ENCODE results near the gene MDGA2.
"Not testable (repeated sequence)": the region's sequence is repeated elsewhere in the genome, so short reads cannot be mapped to it uniquely, and the experiment has no call there.

MDGA2 gene

DNA sequence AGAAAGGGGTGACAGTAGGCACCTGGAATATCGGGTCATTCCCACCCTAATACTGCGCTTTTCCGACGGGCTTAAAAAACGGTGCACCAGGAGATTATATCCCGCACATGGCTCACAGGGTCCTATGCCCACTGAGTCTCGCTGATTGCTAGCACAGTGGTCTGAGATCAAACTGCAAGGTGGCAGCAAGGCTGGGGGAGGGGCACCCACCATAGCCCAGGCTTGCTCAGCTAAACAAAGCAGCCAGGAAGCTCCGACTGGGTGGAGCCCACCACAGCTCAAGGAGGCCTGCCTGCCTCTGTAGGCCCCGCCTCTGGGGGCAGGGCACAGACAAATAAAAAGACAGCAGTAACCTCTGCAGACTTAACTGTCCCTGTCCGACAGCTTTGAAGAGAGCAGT lies 503.5 kb downstream of the MDGA2 start:
- H3K27me3 ChIP-seq (ENCODE audit: control insufficient read depth in 1 of 2, insufficient read depth in 2 of 2, low read length in 2 of 2); H3K9ac ChIP-seq (ENCODE audit: low read length in 2 of 2); H3K4me1 ChIP-seq (ENCODE audit: control insufficient read depth, insufficient read depth, low read length); H3K4me3 ChIP-seq (ENCODE audit: low read length in 2 of 2); H3K27ac ChIP-seq (ENCODE audit: low read length); H3K9me3 ChIP-seq (ENCODE audit: control insufficient read depth in 2 of 2, low read length in 2 of 2); H3K36me3 ChIP-seq (ENCODE audit: control insufficient read depth in 2 of 2, insufficient read depth in 2 of 2, low read length in 2 of 2): not testable (repeated sequence)

DNA sequence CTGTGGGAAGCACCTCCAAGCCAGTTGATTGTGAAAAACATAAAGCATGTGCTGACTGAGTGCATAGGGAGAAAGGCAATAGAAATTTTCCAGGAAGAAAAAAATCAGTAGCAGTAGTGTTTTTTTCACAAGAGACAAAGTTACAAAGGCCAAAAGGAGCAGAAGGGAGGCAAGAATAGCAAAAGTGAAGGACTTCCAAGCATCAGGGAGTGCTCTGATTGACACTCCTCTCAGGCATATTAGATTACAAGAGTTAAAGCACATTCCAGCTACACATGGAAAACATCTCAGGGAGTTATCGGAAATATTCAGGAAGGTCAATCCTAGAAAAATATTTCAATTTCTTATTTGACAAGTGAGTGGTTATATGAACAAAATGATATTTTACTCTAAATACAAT lies 508.0 kb downstream of the MDGA2 start:
- no peaks in the 10 kb centered on the region for H3K4me1 ChIP-seq (ENCODE audit: control insufficient read depth, insufficient read depth, low read length)
- H3K27me3 ChIP-seq (ENCODE audit: control insufficient read depth in 1 of 2, insufficient read depth in 2 of 2, low read length in 2 of 2), result no peaks in the 10 kb centered on the region
- no peak overlapping the region for H3K9ac ChIP-seq (ENCODE audit: low read length in 2 of 2)
- H3K4me3 ChIP-seq (ENCODE audit: low read length in 2 of 2), result no peak overlapping the region
- H3K27ac ChIP-seq (ENCODE audit: low read length), result no peak overlapping the region
- no peaks in the 10 kb centered on the region for H3K9me3 ChIP-seq (ENCODE audit: control insufficient read depth in 2 of 2, low read length in 2 of 2)
- H3K36me3 ChIP-seq (ENCODE audit: control insufficient read depth in 2 of 2, insufficient read depth in 2 of 2, low read length in 2 of 2), result no peaks in the 10 kb centered on the region

DNA sequence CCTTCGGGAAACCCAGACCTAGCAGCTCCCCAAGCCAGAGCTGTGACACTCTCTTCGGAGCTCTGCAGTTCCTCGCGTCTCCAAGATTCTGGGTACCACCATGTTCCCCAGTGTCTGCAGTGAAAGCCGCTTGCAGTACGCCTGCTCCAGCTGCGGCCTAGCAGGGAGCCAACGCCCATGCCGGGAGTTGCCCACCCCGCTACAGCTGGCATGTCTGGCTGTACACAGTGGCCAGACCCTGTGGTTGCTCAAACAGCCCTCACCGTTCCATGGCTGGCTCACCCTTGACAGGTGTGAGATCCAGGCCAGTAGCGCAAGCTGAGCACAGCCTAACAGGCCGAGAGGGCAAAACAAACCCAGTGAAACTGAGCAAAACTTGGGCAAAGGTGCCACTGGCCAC lies 520.0 kb downstream of the MDGA2 start:
- H3K4me3 ChIP-seq (ENCODE audit: low read length in 2 of 2), result no peak overlapping the region
- H3K27me3 ChIP-seq (ENCODE audit: control insufficient read depth in 1 of 2, insufficient read depth in 2 of 2, low read length in 2 of 2), result no peaks in the 10 kb centered on the region
- no peak overlapping the region for H3K9ac ChIP-seq (ENCODE audit: low read length in 2 of 2)
- H3K9me3 ChIP-seq (ENCODE audit: control insufficient read depth in 2 of 2, low read length in 2 of 2), result no peaks in the 10 kb centered on the region
- H3K4me1 ChIP-seq (ENCODE audit: control insufficient read depth, insufficient read depth, low read length), result no peaks in the 10 kb centered on the region
- no peak overlapping the region for H3K27ac ChIP-seq (ENCODE audit: low read length)
- H3K36me3 ChIP-seq (ENCODE audit: control insufficient read depth in 2 of 2, insufficient read depth in 2 of 2, low read length in 2 of 2), result no peaks in the 10 kb centered on the region

GRCh38 chr14:47154276-47154797 lies 521.1 kb downstream of the MDGA2 start:
- Histone ChIP-seq H3K4me3 (ENCODE audit: low read length in 2 of 2) (no peak overlapping the region), H3K4me1 (ENCODE audit: control insufficient read depth, insufficient read depth, low read length) (no peaks in the 10 kb centered on the region), H3K27ac (ENCODE audit: low read length) (no peak overlapping the region), H3K27me3 (ENCODE audit: control insufficient read depth in 1 of 2, insufficient read depth in 2 of 2, low read length in 2 of 2) (no peaks in the 10 kb centered on the region), H3K9me3 (ENCODE audit: control insufficient read depth in 2 of 2, low read length in 2 of 2) (no peaks in the 10 kb centered on the region), H3K36me3 (ENCODE audit: control insufficient read depth in 2 of 2, insufficient read depth in 2 of 2, low read length in 2 of 2) (no peaks in the 10 kb centered on the region), H3K9ac (ENCODE audit: low read length in 2 of 2) (no peak overlapping the region)

GRCh38 chr14:47153746-47154145 lies 521.7 kb downstream of the MDGA2 start:
- H3K9me3 ChIP-seq (ENCODE audit: control insufficient read depth in 2 of 2, low read length in 2 of 2), result no peaks in the 10 kb centered on the region
- no peaks in the 10 kb centered on the region for H3K27me3 ChIP-seq (ENCODE audit: control insufficient read depth in 1 of 2, insufficient read depth in 2 of 2, low read length in 2 of 2)
- H3K4me1 ChIP-seq (ENCODE audit: control insufficient read depth, insufficient read depth, low read length), result no peaks in the 10 kb centered on the region
- no peak overlapping the region for H3K27ac ChIP-seq (ENCODE audit: low read length)
- no peak overlapping the region for H3K4me3 ChIP-seq (ENCODE audit: low read length in 2 of 2)
- H3K36me3 ChIP-seq (ENCODE audit: control insufficient read depth in 2 of 2, insufficient read depth in 2 of 2, low read length in 2 of 2), result no peaks in the 10 kb centered on the region
- H3K9ac ChIP-seq (ENCODE audit: low read length in 2 of 2), result no peak overlapping the region

DNA sequence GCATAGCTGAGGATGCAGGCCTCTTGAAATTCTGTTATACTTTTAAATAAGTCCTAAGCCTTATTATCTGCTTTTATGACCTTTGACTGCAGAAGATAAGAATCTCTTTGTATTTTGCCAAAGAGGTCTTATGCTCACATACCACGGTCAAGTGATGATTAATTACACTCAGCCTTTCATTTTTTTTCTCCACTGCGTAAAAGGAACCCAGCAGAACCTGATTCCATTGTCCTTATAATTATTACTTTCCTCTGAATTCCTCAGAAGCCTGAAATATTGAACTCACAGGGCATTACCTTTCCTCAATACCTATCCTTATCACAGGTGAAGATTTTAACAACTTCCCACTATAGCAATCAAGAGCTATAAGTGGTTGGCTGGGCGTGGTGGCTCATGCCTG lies 525.1 kb downstream of the MDGA2 start:
- Histone ChIP-seq H3K9me3 (ENCODE audit: control insufficient read depth in 2 of 2, low read length in 2 of 2) (no peaks in the 10 kb centered on the region), H3K9ac (ENCODE audit: low read length in 2 of 2) (no peak overlapping the region), H3K27ac (ENCODE audit: low read length) (no peak overlapping the region), H3K36me3 (ENCODE audit: control insufficient read depth in 2 of 2, insufficient read depth in 2 of 2, low read length in 2 of 2) (no peaks in the 10 kb centered on the region), H3K4me3 (ENCODE audit: low read length in 2 of 2) (no peak overlapping the region), H3K4me1 (ENCODE audit: control insufficient read depth, insufficient read depth, low read length) (no peaks in the 10 kb centered on the region), H3K27me3 (ENCODE audit: control insufficient read depth in 1 of 2, insufficient read depth in 2 of 2, low read length in 2 of 2) (no peaks in the 10 kb centered on the region)

DNA sequence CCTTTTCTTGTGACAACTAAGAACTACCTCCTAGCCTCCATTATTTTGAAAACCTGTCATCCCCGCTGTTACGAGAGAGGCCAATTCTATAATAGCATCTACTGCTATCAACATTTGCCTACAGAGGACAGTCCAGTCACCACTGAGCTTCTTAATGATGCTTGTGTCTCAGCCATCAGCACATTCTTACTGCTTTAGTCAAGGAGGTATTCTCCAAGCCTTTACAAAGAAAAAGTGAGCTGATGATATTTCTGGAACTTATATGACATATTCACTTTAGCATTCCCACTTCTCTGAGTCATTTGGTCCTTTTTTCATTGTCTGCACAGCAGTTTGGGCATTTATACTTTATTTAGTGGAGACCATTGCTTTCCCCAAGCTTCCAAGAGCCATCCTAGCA lies 526.1 kb downstream of the MDGA2 start:
- H3K4me3 ChIP-seq (ENCODE audit: low read length in 2 of 2), result no peak overlapping the region
- H3K27me3 ChIP-seq (ENCODE audit: control insufficient read depth in 1 of 2, insufficient read depth in 2 of 2, low read length in 2 of 2), result no peaks in the 10 kb centered on the region
- H3K9ac ChIP-seq (ENCODE audit: low read length in 2 of 2), result no peak overlapping the region
- H3K9me3 ChIP-seq (ENCODE audit: control insufficient read depth in 2 of 2, low read length in 2 of 2), result no peaks in the 10 kb centered on the region
- H3K4me1 ChIP-seq (ENCODE audit: control insufficient read depth, insufficient read depth, low read length), result no peaks in the 10 kb centered on the region
- no peaks in the 10 kb centered on the region for H3K36me3 ChIP-seq (ENCODE audit: control insufficient read depth in 2 of 2, insufficient read depth in 2 of 2, low read length in 2 of 2)
- no peak overlapping the region for H3K27ac ChIP-seq (ENCODE audit: low read length)

DNA sequence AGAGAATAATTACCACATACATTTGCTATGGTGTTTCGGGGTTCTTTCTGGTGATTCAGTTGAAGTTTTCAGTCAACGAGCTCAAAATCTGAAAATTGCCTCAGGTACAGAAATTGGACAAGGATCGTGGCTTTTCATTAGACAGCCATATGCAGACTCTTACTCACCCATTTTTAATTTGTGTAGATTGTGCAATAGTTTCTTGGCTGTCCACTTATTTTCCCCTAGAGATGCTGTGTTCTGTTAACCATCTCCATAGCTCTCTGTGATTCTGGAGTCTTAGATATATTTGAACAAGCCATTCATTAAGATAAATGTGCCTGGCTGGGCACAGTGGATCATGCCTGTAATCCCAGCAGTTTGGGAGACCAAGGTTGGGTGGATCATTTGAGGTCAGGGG lies 526.7 kb downstream of the MDGA2 start:
- Histone ChIP-seq H3K9ac (ENCODE audit: low read length in 2 of 2) (no peak overlapping the region), H3K27ac (ENCODE audit: low read length) (no peak overlapping the region), H3K4me3 (ENCODE audit: low read length in 2 of 2) (no peak overlapping the region), H3K4me1 (ENCODE audit: control insufficient read depth, insufficient read depth, low read length) (no peaks in the 10 kb centered on the region), H3K27me3 (ENCODE audit: control insufficient read depth in 1 of 2, insufficient read depth in 2 of 2, low read length in 2 of 2) (no peaks in the 10 kb centered on the region), H3K36me3 (ENCODE audit: control insufficient read depth in 2 of 2, insufficient read depth in 2 of 2, low read length in 2 of 2) (no peaks in the 10 kb centered on the region), H3K9me3 (ENCODE audit: control insufficient read depth in 2 of 2, low read length in 2 of 2) (no peaks in the 10 kb centered on the region)

- Histone ChIP-seq H3K9me3 (ENCODE audit: control insufficient read depth in 2 of 2, low read length in 2 of 2) (no peaks in the 10 kb centered on the region), H3K9ac (ENCODE audit: low read length in 2 of 2) (no peak overlapping the region), H3K27me3 (ENCODE audit: control insufficient read depth in 1 of 2, insufficient read depth in 2 of 2, low read length in 2 of 2) (no peaks in the 10 kb centered on the region), H3K4me1 (ENCODE audit: control insufficient read depth, insufficient read depth, low read length) (no peaks in the 10 kb centered on the region), H3K27ac (ENCODE audit: low read length) (no peak overlapping the region), H3K36me3 (ENCODE audit: control insufficient read depth in 2 of 2, insufficient read depth in 2 of 2, low read length in 2 of 2) (no peaks in the 10 kb centered on the region), H3K4me3 (ENCODE audit: low read length in 2 of 2) (no peak overlapping the region)
These were observed 554.8 kb downstream of the MDGA2 start for GRCh38 chr14:47120645-47121044.

DNA sequence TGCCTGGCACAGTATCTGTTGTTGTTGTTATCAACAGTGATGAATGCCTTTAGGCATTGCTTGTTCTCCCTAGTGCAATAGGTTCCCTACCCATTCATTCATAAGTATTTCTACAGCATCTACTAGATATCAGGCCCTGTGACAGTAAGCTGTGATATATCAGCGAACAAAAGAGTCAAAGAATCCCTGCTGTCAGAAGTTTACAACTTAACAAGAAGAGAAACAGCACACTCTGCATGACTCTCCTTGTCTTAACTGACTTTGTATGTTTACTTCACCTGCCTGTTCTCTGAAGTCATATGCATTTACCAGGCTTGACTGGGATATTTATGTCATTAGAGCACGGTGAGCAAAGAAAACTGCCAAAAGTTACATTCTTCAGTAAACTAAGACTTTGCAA lies 571.6 kb downstream of the MDGA2 start:
- H3K36me3 ChIP-seq (ENCODE audit: control insufficient read depth in 2 of 2, insufficient read depth in 2 of 2, low read length in 2 of 2), result no peaks in the 10 kb centered on the region
- no peaks in the 10 kb centered on the region for H3K9me3 ChIP-seq (ENCODE audit: control insufficient read depth in 2 of 2, low read length in 2 of 2)
- H3K9ac ChIP-seq (ENCODE audit: low read length in 2 of 2), result no peak overlapping the region

GRCh38 chr14:47102472-47102871 lies 572.9 kb downstream of the MDGA2 start:
- Histone ChIP-seq H3K9ac (ENCODE audit: low read length in 2 of 2) (no peak overlapping the region), H3K9me3 (ENCODE audit: control insufficient read depth in 2 of 2, low read length in 2 of 2) (no peaks in the 10 kb centered on the region), H3K4me1 (ENCODE audit: control insufficient read depth, insufficient read depth, low read length) (no peaks in the 10 kb centered on the region)

More for the DNA sequence above, 571.6 kb downstream of the MDGA2 start:
- Histone ChIP-seq H3K27ac (ENCODE audit: low read length) (no peak overlapping the region), H3K4me3 (ENCODE audit: low read length in 2 of 2) (no peak overlapping the region), H3K27me3 (ENCODE audit: control insufficient read depth in 1 of 2, insufficient read depth in 2 of 2, low read length in 2 of 2) (no peaks in the 10 kb centered on the region), H3K4me1 (ENCODE audit: control insufficient read depth, insufficient read depth, low read length) (no peaks in the 10 kb centered on the region)

More at GRCh38 chr14:47102472-47102871, 572.9 kb downstream of the MDGA2 start:
- Histone ChIP-seq H3K4me3 (ENCODE audit: low read length in 2 of 2) (no peak overlapping the region), H3K36me3 (ENCODE audit: control insufficient read depth in 2 of 2, insufficient read depth in 2 of 2, low read length in 2 of 2) (no peaks in the 10 kb centered on the region), H3K27ac (ENCODE audit: low read length) (no peak overlapping the region), H3K27me3 (ENCODE audit: control insufficient read depth in 1 of 2, insufficient read depth in 2 of 2, low read length in 2 of 2) (no peaks in the 10 kb centered on the region)
